ENCODE measurements around the gene ZNF639. TPM values are rescaled to one million over a fixed set of nuclear protein-coding genes. Genes with fewer than 3 reads are reported as not detected.

Gene ZNF639
- total and polyA plus RNA-seq, 2 of the 13 experiments (the other 11 are each of a cell fraction or from before 2014, with no cell fraction given): 11.6 to 42.4 TPM

- no peak for TF ChIP-seq ZBTB4 (CRISPR knock-in tag; IDR thresholded peaks at IDR 0.05; ENCODE audit: borderline replicate concordance)
- TF ChIP-seq PHF5A (CRISPR knock-in tag; IDR thresholded peaks at IDR 0.05; ENCODE audit: low read depth, unreplicated experiment): peak; percentile 67
- peak; percentile 62 for TF ChIP-seq KDM5B (CRISPR knock-in tag; IDR thresholded peaks at IDR 0.05; ENCODE audit: borderline replicate concordance)
- peak; percentile 83 for TF ChIP-seq ZBTB7A (CRISPR knock-in tag; IDR thresholded peaks at IDR 0.05)
- peak; percentile 35; the same call in 1 of the 2 replicates for TF ChIP-seq ARID4A (CRISPR knock-in tag; IDR thresholded peaks at IDR 0.05; ENCODE audit: borderline replicate concordance)
- TF ChIP-seq ATF7-NPFF (CRISPR knock-in tag; IDR thresholded peaks at IDR 0.05; ENCODE audit: low read depth): 0 out of 2 replicates have a peak, but pooled peaks have one; percentile 78
- peak; percentile 75; the same call in 1 of the 2 replicates for TF ChIP-seq ZNF552 (CRISPR knock-in tag; IDR thresholded peaks at IDR 0.05; ENCODE audit: borderline replicate concordance)
- TF ChIP-seq SRSF1 (optimal IDR thresholded peaks at IDR 0.05; ENCODE audit: low read depth, low read length): no peak
- TF ChIP-seq ZNF549 (CRISPR knock-in tag; IDR thresholded peaks at IDR 0.05): no peak
- TF ChIP-seq DMTF1 (CRISPR knock-in tag; IDR thresholded peaks at IDR 0.05): 0 out of 2 replicates have a peak, but pooled peaks have one; percentile 36
- TF ChIP-seq ZNF431 (CRISPR knock-in tag; IDR thresholded peaks at IDR 0.05; ENCODE audit: borderline replicate concordance, low read depth): peak; percentile 72; the same call in 1 of the 2 replicates
- TF ChIP-seq ZNF121 (CRISPR knock-in tag; IDR thresholded peaks at IDR 0.05): no peak; the same call in 1 of the 2 replicates
Measured at GRCh38 chr3:179322286-179323196, at the start of gene ZNF639 (continued).
